Esophagus squamous epithelium (tissue), 5 donors: ENCODE data around the gene DYNLRB1. TPM values are rescaled to one million over a fixed set of nuclear protein-coding genes. Genes with fewer than 3 reads are reported as not detected.
"Not testable (repeated sequence)": the region's sequence is repeated elsewhere in the genome, so short reads cannot be mapped to it uniquely, and the experiment has no call there.

Experiments used
- DNase-seq: peaks from one replicate; lab custom pipeline; 2025; lab: John Stamatoyannopoulos, UW
- H3K27ac ChIP-seq, 4 donors: fragments of 200-600 bp; sonication (generic); one replicate each; pipeline ENCODE4 v1.5.1; 2016 to 2019; ENCODE audit warnings: mild to moderate bottlenecking in 1 of 4
- H3K27me3 ChIP-seq, 4 donors: fragments of 200-600 bp; sonication (generic); 1 replicate in 3 of 4; 2 replicates in 1 of 4; pipeline versions ENCODE4 v1.5.1 to v1.6.0; 2017 to 2021; ENCODE audit warnings: antibody characterized with exemption in 1 of 4
- H3K36me3 ChIP-seq, 3 donors: fragments of 200-600 bp; sonication (generic); one replicate each; pipeline ENCODE4 v1.5.1; 2016 to 2019
- H3K4me1 ChIP-seq, 3 donors: fragments of 200-600 bp; sonication (generic); one replicate each; pipeline ENCODE4 v1.5.1; 2017 to 2019
- H3K4me3 ChIP-seq, 4 donors: fragments of 200-600 bp; sonication (generic); 1 replicate in 3 of 4; 2 replicates in 1 of 4; pipeline ENCODE4 v1.5.1; 2016 to 2019; ENCODE audit warnings: mild to moderate bottlenecking in 2 of 4, moderate library complexity in 1 of 4
- H3K9me3 ChIP-seq, 3 donors: fragments of 200-600 bp; sonication (generic); one replicate each; pipeline ENCODE4 v1.5.1; 2016 to 2019
- CTCF ChIP-seq, 6 experiments: fragments of 450-650 bp in 4 of 6; fragments of 200-600 bp in 2 of 6; sonication (generic) in 2 of 6; IDR thresholded peaks; one replicate each; pipeline ENCODE4 v1.5.1; 2016 to 2019; ENCODE audit warnings: antibody characterized with exemption in 6 of 6, mild to moderate bottlenecking in 4 of 6, moderate library complexity in 4 of 6
- POLR2A ChIP-seq, 4 donors: fragments of 450-650 bp; IDR thresholded peaks; one replicate each; pipeline ENCODE4 v1.6.1; 2017; ENCODE audit warnings: antibody characterized with exemption in 4 of 4, mild to moderate bottlenecking in 4 of 4, moderate library complexity in 3 of 4
- WGBS, 2 donors: methylation state at CpG; one replicate each; pipeline ENCODE4 v1.1.5; 2018; 5-methylcytosine and 5-hydroxymethylcytosine counted together
- intact Hi-C: fragments of 100-400 bp; cut with DNase I; formaldehyde crosslinking; loops from one replicate; pipeline ENCODE4 v1.15.0; 2022
- total RNA-seq, 4 donors: library from RNA; depleted of rRNA; stranded (reverse); fragments of >200 nt; gene quantifications; one replicate each; pipeline ENCODE4 v1.1.0, GENCODE V29; 2016
- donor health status: DM: yes; HTN: yes; CAD: no.

Gene DYNLRB1
- total RNA-seq, 4 donors from 2014 or later = 77.9 to 108 (median 97.2) TPM

DNA sequence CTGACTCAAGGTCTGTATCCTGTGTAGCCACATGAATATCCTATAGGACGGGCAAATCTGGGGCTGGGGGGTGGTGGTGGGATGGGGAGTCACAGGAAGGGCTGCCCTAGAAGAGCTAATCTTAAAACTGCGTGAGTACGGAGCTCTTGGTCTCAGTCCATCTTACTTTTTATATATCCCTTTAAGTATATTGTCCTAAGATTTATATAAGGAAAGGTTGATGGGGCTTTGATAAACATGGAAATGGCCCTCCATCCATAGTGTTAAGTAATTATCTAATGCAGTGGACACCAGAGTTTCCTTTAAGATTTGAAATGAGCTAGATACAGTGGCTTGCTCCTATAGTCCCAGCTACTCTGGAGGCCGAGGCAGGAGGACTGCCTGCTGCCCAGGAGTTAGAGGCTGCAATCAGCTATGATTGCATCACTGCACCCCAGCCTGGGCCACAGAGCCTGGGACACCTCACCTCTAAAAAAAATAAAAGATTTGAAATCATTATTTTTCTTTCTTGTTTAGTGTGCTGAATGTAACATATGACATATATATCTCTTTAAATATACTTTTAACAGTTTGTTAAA, 24.2 kb upstream of the DYNLRB1 start:
- no peaks in the 10 kb centered on the region for H3K9me3 ChIP-seq
- H3K27ac ChIP-seq = no peak overlapping the region
- H3K36me3 ChIP-seq = peaks cover 7 to 100% (median 33%) of the 10 kb centered on the region in 3 donors
- no peak overlapping the region for H3K4me3 ChIP-seq
- TF ChIP-seq POLR2A (IDR thresholded peaks at IDR 0.05) = no peak
- no peak for TF ChIP-seq CTCF (IDR thresholded peaks at IDR 0.05)
- H3K27me3 ChIP-seq = no peaks in the 10 kb centered on the region
- H3K4me1 ChIP-seq = no peaks in the 10 kb centered on the region
- DNase-seq = no peak
- intact Hi-C loops = no loop called here
- 93 to 94% methylated on average over 4 of the region's 4 CpGs for WGBS, 2 donors

DNA sequence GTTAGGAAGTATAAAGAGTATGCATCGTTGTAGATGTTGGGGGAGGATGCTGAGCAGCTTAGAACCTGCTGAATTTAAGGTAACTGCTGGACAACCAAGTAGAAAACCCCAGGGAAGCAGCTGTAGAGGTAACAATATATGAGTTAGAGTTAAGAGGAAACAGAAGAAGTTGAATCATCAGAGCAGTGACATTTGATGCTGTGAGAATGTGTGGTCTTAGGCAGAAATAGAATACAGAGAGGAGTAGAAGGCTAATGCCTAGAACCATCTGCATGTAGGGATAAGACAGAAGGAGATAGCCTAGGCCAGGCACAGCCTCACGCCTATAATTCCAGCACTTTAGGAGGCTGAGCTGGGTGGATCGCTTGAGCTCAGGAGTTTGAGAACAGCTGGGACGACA, 22.6 kb upstream of the DYNLRB1 start:
- TF ChIP-seq CTCF (IDR thresholded peaks at IDR 0.05) (no peak), POLR2A (IDR thresholded peaks at IDR 0.05) (no peak)
- no peaks in the 10 kb centered on the region for H3K27me3 ChIP-seq
- H3K4me1 ChIP-seq = no peaks in the 10 kb centered on the region
- H3K9me3 ChIP-seq = no peaks in the 10 kb centered on the region
- peaks cover 7 to 100% (median 33%) of the 10 kb centered on the region in 3 donors for H3K36me3 ChIP-seq
- 93 to 96% methylated on average over 4 of the region's 4 CpGs for WGBS, 2 donors
- intact Hi-C loops = no loop called here
- no peak for DNase-seq
- H3K4me3 ChIP-seq = no peak overlapping the region
- H3K27ac ChIP-seq = no peak overlapping the region

- no peaks in the 10 kb centered on the region for H3K4me1 ChIP-seq
- 90 to 97% methylated on average over 7 of the region's 7 CpGs for WGBS, 2 donors
Measured at GRCh38 chr20:34495307-34495706, 20.9 kb upstream of the DYNLRB1 start.

DNA sequence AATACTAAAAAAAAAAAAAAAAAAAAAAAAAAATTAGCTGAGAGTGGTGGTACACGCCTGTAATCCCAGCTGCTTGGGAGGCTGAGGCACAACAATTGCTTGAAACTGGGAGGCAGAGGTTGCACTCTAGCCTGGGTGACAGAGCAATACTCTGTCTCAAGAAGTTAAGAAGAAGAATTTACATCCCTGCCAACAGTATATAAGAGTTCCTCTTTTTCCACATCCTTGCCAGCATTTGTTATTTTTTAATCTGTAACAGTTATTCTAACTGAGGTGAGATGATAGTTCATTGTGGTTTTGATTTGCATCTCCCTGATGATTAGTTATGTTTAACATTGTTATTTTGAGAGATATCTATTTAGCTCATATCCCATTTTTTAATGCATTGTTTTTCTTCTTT, 20.3 kb upstream of the DYNLRB1 start:
- Histone ChIP-seq H3K27ac (no peak overlapping the region), H3K4me1 (no peaks in the 10 kb centered on the region), H3K4me3 (no peak overlapping the region), H3K27me3 (no peaks in the 10 kb centered on the region), H3K9me3 (peaks cover 0 to 2% (median 0%) of the 10 kb centered on the region in 3 donors), H3K36me3 (peaks cover 0 to 99% (median 19%) of the 10 kb centered on the region in 3 donors)
- no peak for DNase-seq
- intact Hi-C loops = no loop called here
- TF ChIP-seq POLR2A (IDR thresholded peaks at IDR 0.05) (no peak), CTCF (IDR thresholded peaks at IDR 0.05) (no peak)
- 91 to 100% methylated on average over 1 of the region's 1 CpG for WGBS, 2 donors

More at GRCh38 chr20:34495307-34495706, 20.9 kb upstream of the DYNLRB1 start:
- H3K27me3 ChIP-seq = no peaks in the 10 kb centered on the region
- no peak overlapping the region for H3K27ac ChIP-seq
- H3K36me3 ChIP-seq = peaks cover 0 to 99% (median 26%) of the 10 kb centered on the region in 3 donors
- H3K9me3 ChIP-seq = no peaks in the 10 kb centered on the region
- intact Hi-C loops = no loop called here
- H3K4me3 ChIP-seq = no peak overlapping the region
- no peak for DNase-seq
- TF ChIP-seq CTCF (IDR thresholded peaks at IDR 0.05) (no peak), POLR2A (IDR thresholded peaks at IDR 0.05) (no peak)

GRCh38 chr20:34497596-34497995, 18.6 kb upstream of the DYNLRB1 start:
- H3K27ac ChIP-seq, intact Hi-C loops, H3K9me3 ChIP-seq, H3K27me3 ChIP-seq, DNase-seq, H3K4me1 ChIP-seq, H3K4me3 ChIP-seq: not testable (repeated sequence)
- peaks cover 0 to 99% (median 10%) of the 10 kb centered on the region in 3 donors for H3K36me3 ChIP-seq
- 62 to 64% methylated on average over 6 of the region's 6 CpGs for WGBS, 2 donors
